Upper lobe of right lung (tissue), 1 donor: Measurements from ENCODE around the gene LRSAM1. TPM values are rescaled to one million over a fixed set of nuclear protein-coding genes. Genes with fewer than 3 reads are reported as not detected.
A peak's percentile ranks its signal among the peaks of the same experiment; 100 is the strongest.

Experiments used
- ATAC-seq: fragments of 200-7000 bp; cut with Tn5 transposase; one replicate; pipeline ENCODE4 v1.9.1; 2020; ENCODE audit warnings: mild to moderate bottlenecking, moderate library complexity
- DNase-seq: peaks from one replicate; pipeline ENCODE4 v3.0.0-alpha.2; 2020
- H3K27ac ChIP-seq: fragments of 200-600 bp; one replicate; pipeline ENCODE4 v1.8.0; 2022
- H3K27me3 ChIP-seq: fragments of 200-600 bp; one replicate; pipeline ENCODE4 v1.8.0; 2022; ENCODE audit warnings: mild to moderate bottlenecking
- H3K36me3 ChIP-seq: fragments of 200-600 bp; one replicate; pipeline ENCODE4 v1.8.0; 2022
- H3K4me1 ChIP-seq: fragments of 200-600 bp; one replicate; pipeline ENCODE4 v1.8.0; 2022
- H3K4me3 ChIP-seq: fragments of 200-600 bp; one replicate; pipeline ENCODE4 v1.8.0; 2022; ENCODE audit warnings: mild to moderate bottlenecking
- H3K9me3 ChIP-seq: fragments of 200-600 bp; one replicate; pipeline ENCODE4 v1.8.0; 2022
- CTCF ChIP-seq: fragments of 200-600 bp; IDR thresholded peaks from one replicate; pipeline ENCODE4 v1.8.0; 2022; ENCODE audit warnings: antibody characterized with exemption
- intact Hi-C: fragments of 100-400 bp; cut with DNase I; formaldehyde crosslinking; loops from one replicate; pipeline ENCODE4 v1.11.0; 2022
- total RNA-seq: library from RNA; stranded (reverse); fragmentation: NEBNext Ultra II Directional; extraction: Animal tissue kit (Norgen Biotek cat#: 25700); gene quantifications from one replicate; pipeline ENCODE4 v1.2.1, GENCODE V29; 2021
- donor health status: DM: no; HTN: yes; CAD: no; lungs with severe emphysema.

The LRSAM1 gene
- total RNA-seq, 1 donor from 2014 or later = 18.8 TPM

GRCh38 chr9:127514468-127514867, 63.2 kb downstream of the LRSAM1 start:
- peaks cover 4% of the 10 kb centered on the region for H3K4me1 ChIP-seq
- H3K27ac ChIP-seq = no peak overlapping the region
- no peaks in the 10 kb centered on the region for H3K27me3 ChIP-seq
- no peak overlapping the region for H3K4me3 ChIP-seq
- ATAC-seq (no peak), DNase-seq (no peak)
- no peaks in the 10 kb centered on the region for H3K9me3 ChIP-seq
- peaks cover 93% of the 10 kb centered on the region for H3K36me3 ChIP-seq
- no peak for TF ChIP-seq CTCF
- intact Hi-C loops = no loop called here

GRCh38 chr9:127516835-127517607, 65.7 kb downstream of the LRSAM1 start:
- H3K36me3 ChIP-seq = peaks cover 72% of the 10 kb centered on the region
- H3K4me3 ChIP-seq = no peak overlapping the region
- H3K27ac ChIP-seq = no peak overlapping the region
- no peaks in the 10 kb centered on the region for H3K9me3 ChIP-seq
- H3K4me1 ChIP-seq = peaks cover 22% of the 10 kb centered on the region
- DNase-seq (no peak), ATAC-seq (no peak)
- no peak for TF ChIP-seq CTCF
- intact Hi-C loops = no loop called here
- H3K27me3 ChIP-seq = no peaks in the 10 kb centered on the region

- ATAC-seq = no peak
- peak overlapping the region; percentile 92 for H3K27ac ChIP-seq
- intact Hi-C loops = no loop called here
- no peak for TF ChIP-seq CTCF
- no peak for DNase-seq
- H3K4me1 ChIP-seq = peaks cover 28% of the 10 kb centered on the region
- H3K4me3 ChIP-seq = no peak overlapping the region
- no peaks in the 10 kb centered on the region for H3K9me3 ChIP-seq
- peaks cover 72% of the 10 kb centered on the region for H3K36me3 ChIP-seq
- no peaks in the 10 kb centered on the region for H3K27me3 ChIP-seq
Observed at GRCh38 chr9:127517620-127518019, 66.3 kb downstream of the LRSAM1 start.

GRCh38 chr9:127518091-127518856, 67.0 kb downstream of the LRSAM1 start:
- peak overlapping the region; percentile 92 for H3K27ac ChIP-seq
- no peak for TF ChIP-seq CTCF

GRCh38 chr9:127519301-127520166, 68.2 kb downstream of the LRSAM1 start:
- TF ChIP-seq CTCF = no peak
- H3K36me3 ChIP-seq = peaks cover 70% of the 10 kb centered on the region
- no peak overlapping the region for H3K4me3 ChIP-seq
- no peaks in the 10 kb centered on the region for H3K27me3 ChIP-seq
- no peaks in the 10 kb centered on the region for H3K9me3 ChIP-seq
- H3K27ac ChIP-seq = peak overlapping the region; percentile 92
- ATAC-seq = peak; percentile 20
- intact Hi-C loops = no loop called here
- peak; percentile 68 for DNase-seq
- peaks cover 30% of the 10 kb centered on the region for H3K4me1 ChIP-seq

More at GRCh38 chr9:127518091-127518856, 67.0 kb downstream of the LRSAM1 start:
- Histone ChIP-seq H3K36me3 (peaks cover 70% of the 10 kb centered on the region), H3K9me3 (no peaks in the 10 kb centered on the region), H3K4me3 (no peak overlapping the region), H3K4me1 (peaks cover 30% of the 10 kb centered on the region), H3K27me3 (no peaks in the 10 kb centered on the region)
- ATAC-seq (no peak), DNase-seq (no peak)
- intact Hi-C loops = no loop called here
